Osteoblast (primary cell): ENCODE measurements around the gene BICD1. TPM values are rescaled to one million over a fixed set of nuclear protein-coding genes. Genes with fewer than 3 reads are reported as not detected.
A peak's percentile ranks its signal among the peaks of the same experiment; 100 is the strongest.
"Not testable (repeated sequence)": the region's sequence is repeated elsewhere in the genome, so short reads cannot be mapped to it uniquely, and the experiment has no call there.

Experiments
- DNase-seq: peaks from one replicate; pipeline ENCODE4 v3.0.0; 2011; ENCODE audit warnings: low spot score, mixed read lengths; ENCODE audit not compliant: insufficient read length; ENCODE audit errors: missing footprints
- H2AFZ ChIP-seq: 2 replicates; pipeline ENCODE4 v1.6.0; 2011; ENCODE audit warnings: mild to moderate bottlenecking, low read length
- H3K27ac ChIP-seq: 2 replicates; pipeline ENCODE4 v1.5.1; 2011; ENCODE audit warnings: mild to moderate bottlenecking, low read depth, low read length, moderate library complexity
- H3K27me3 ChIP-seq: 2 replicates; pipeline ENCODE4 v1.6.0; 2012; ENCODE audit warnings: mild to moderate bottlenecking, control low read depth, inconsistent platforms, low read length, moderate library complexity; ENCODE audit not compliant: insufficient read depth
- H3K36me3 ChIP-seq: 2 replicates; pipeline ENCODE4 v1.5.1; 2011; ENCODE audit warnings: mild to moderate bottlenecking, low read length, control low read depth, moderate library complexity; ENCODE audit not compliant: insufficient read depth
- H3K4me1 ChIP-seq: 2 replicates; pipeline ENCODE4 v1.5.1; 2011; ENCODE audit warnings: mild to moderate bottlenecking, low read length, control low read depth, moderate library complexity; ENCODE audit not compliant: insufficient read depth
- H3K4me2 ChIP-seq: 2 replicates; pipeline ENCODE4 v1.6.0; 2011; ENCODE audit warnings: mild to moderate bottlenecking, low read length; ENCODE audit not compliant: insufficient read depth
- H3K4me3 ChIP-seq: fragments of 200-600 bp; sonication (generic); 3 replicates; pipeline ENCODE4 v1.5.1; 2012; ENCODE audit warnings: mild to moderate bottlenecking, low read length, inconsistent platforms; ENCODE audit not compliant: insufficient read depth
- H3K79me2 ChIP-seq: 2 replicates; pipeline ENCODE4 v1.6.0; 2012; ENCODE audit warnings: mild to moderate bottlenecking, low read length, control low read depth, inconsistent platforms; ENCODE audit not compliant: insufficient read depth
- H3K9me3 ChIP-seq: 2 replicates; pipeline ENCODE4 v1.5.1; 2011; ENCODE audit warnings: low read depth, low read length, control low read depth
- H4K20me1 ChIP-seq: 2 replicates; pipeline ENCODE4 v1.6.0; 2012; ENCODE audit warnings: mild to moderate bottlenecking, low read length, control low read depth; ENCODE audit not compliant: insufficient read depth
- total RNA-seq: library from RNA; depleted of rRNA; stranded (reverse); fragments of >200 nt; gene quantifications from 2 replicates; pipeline ENCODE4 v1.2.3, GENCODE V29; 2012
- TF ChIP-seq, protein P1 (sequence below): IDR thresholded peaks from 2 replicates; pipeline ENCODE4 v1.5.1; 2011; ENCODE audit warnings: mild to moderate bottlenecking, low read depth, low read length, moderate library complexity; ENCODE audit errors: extremely low read depth

The BICD1 gene
- total RNA-seq, 1 donor = 21.0 TPM

DNA sequence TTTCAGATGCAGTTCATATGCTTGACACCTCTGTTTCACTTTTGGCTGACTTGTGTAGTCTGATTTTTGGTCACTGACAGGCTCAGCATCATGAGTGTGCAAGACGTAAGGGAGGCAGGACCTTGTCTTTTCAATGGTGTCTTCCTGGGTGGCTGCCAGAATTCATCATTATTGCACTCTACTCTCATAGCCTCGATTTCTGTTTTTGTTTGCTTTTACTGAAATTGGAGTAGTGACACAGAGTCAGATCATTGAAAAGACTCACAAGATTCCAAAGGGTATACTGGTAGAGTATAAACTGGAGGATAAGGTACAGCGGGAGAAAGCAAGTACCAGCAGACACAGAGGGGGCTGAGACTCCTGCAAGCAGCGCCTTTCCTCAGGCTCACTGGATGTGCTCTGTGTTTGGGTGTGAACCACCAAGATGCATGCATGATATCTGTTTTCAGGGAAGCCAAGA is 166.4 kb downstream of the BICD1 start:
- peaks cover 26% of the 10 kb centered on the region for H3K4me1 ChIP-seq
- H3K27me3 ChIP-seq = no peaks in the 10 kb centered on the region
- H4K20me1 ChIP-seq = peaks cover 3% of the 10 kb centered on the region
- peak overlapping the region; percentile 33 for H3K4me2 ChIP-seq
- TF ChIP-seq, protein P1, sequence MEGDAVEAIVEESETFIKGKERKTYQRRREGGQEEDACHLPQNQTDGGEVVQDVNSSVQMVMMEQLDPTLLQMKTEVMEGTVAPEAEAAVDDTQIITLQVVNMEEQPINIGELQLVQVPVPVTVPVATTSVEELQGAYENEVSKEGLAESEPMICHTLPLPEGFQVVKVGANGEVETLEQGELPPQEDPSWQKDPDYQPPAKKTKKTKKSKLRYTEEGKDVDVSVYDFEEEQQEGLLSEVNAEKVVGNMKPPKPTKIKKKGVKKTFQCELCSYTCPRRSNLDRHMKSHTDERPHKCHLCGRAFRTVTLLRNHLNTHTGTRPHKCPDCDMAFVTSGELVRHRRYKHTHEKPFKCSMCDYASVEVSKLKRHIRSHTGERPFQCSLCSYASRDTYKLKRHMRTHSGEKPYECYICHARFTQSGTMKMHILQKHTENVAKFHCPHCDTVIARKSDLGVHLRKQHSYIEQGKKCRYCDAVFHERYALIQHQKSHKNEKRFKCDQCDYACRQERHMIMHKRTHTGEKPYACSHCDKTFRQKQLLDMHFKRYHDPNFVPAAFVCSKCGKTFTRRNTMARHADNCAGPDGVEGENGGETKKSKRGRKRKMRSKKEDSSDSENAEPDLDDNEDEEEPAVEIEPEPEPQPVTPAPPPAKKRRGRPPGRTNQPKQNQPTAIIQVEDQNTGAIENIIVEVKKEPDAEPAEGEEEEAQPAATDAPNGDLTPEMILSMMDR = no peak
- H3K79me2 ChIP-seq = peaks cover 25% of the 10 kb centered on the region
- H3K27ac ChIP-seq = no peak overlapping the region
- no peaks in the 10 kb centered on the region for H3K9me3 ChIP-seq
- no peak overlapping the region for H2AFZ ChIP-seq
- DNase-seq = peak; percentile 77
- H3K4me3 ChIP-seq = no peak overlapping the region
- no peaks in the 10 kb centered on the region for H3K36me3 ChIP-seq

DNA sequence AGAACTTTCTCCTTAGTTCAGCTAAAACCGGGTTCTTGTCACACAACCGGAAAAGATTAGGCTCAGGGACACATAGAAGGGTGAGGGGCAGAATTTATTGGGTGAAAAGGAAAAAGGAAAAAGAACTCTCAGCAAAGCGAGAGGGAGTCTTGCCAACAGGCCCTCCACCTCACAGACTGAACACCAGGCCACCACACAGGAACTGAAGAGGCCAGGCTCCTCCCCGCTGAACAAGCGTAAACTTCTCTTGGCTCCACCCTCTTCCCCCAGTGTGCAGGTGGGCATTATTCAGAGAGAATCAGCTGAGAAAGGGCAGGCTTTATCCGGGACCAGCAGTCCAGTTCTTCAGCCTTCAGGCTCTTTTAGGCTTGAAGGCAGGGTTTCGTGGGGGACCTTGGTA is 167.1 kb downstream of the BICD1 start:
- Histone ChIP-seq H3K27ac (no peak overlapping the region), H2AFZ (no peak overlapping the region), H3K4me1 (peaks cover 26% of the 10 kb centered on the region), H3K4me2 (no peak overlapping the region), H3K36me3 (no peaks in the 10 kb centered on the region), H3K27me3 (no peaks in the 10 kb centered on the region), H4K20me1 (peaks cover 3% of the 10 kb centered on the region), H3K79me2 (peaks cover 23% of the 10 kb centered on the region), H3K9me3 (no peaks in the 10 kb centered on the region), H3K4me3 (no peak overlapping the region)
- TF ChIP-seq, protein P1 = no peak
- no peak for DNase-seq

DNA sequence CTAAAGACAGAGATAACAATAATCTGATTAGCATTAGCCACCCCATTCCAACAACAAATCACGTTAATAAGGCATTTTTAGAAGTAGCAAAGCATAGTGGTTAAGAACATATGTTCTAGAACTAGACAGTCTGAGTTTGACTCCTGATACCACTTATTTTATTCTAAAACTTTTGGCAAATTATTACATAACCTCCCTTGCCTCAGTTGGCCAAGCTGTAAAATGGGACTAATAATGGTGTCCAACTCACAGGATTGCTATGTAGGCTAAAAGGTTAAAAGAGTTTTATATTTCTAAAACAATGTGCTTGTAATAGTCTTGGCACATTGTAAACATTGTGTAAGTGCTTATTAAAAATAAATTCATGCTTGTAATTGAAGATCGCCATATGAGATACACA is 168.0 kb downstream of the BICD1 start:
- H3K4me1 ChIP-seq = peaks cover 26% of the 10 kb centered on the region

DNA sequence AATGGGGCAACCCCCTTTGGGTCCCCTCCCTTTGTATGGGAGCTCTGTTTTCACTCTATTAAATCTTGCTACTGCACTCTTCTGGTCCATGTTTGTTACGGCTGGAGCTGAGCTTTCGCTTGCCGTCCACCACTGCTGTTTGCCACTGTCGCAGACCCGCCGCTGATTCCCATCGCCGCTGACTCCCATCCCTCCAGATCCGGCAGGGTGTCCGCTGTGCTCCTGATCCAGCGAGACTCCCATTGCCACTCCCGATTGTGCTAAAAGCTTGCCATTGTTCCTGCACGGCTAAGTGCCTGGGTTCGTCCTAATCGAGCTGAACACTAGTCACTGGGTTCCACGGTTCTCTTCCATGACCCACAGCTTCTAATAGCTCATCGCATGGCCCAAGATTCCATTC is 168.9 kb downstream of the BICD1 start:
- H3K36me3 ChIP-seq, DNase-seq, H3K27ac ChIP-seq, H2AFZ ChIP-seq, H3K27me3 ChIP-seq, H3K4me2 ChIP-seq, H3K9me3 ChIP-seq, H3K4me3 ChIP-seq: not testable (repeated sequence)
- Histone ChIP-seq H3K79me2 (peaks cover 24% of the 10 kb centered on the region), H3K4me1 (peaks cover 26% of the 10 kb centered on the region), H4K20me1 (peaks cover 11% of the 10 kb centered on the region)

More for the DNA sequence above, 168.0 kb downstream of the BICD1 start:
- H3K27me3 ChIP-seq = no peaks in the 10 kb centered on the region
- DNase-seq = no peak
- TF ChIP-seq, protein P1 = no peak
- H3K79me2 ChIP-seq = peaks cover 26% of the 10 kb centered on the region
- H3K36me3 ChIP-seq = no peaks in the 10 kb centered on the region
- no peaks in the 10 kb centered on the region for H3K9me3 ChIP-seq
- H4K20me1 ChIP-seq = peaks cover 11% of the 10 kb centered on the region
- no peak overlapping the region for H3K4me3 ChIP-seq
- no peak overlapping the region for H2AFZ ChIP-seq
- no peak overlapping the region for H3K4me2 ChIP-seq
- no peak overlapping the region for H3K27ac ChIP-seq
